GM19397 (cell line): ENCODE results near the gene KATNAL1.

Experiments used
- ATAC-seq: cut with Tn5 transposase; IDR thresholded peaks from one replicate; pipeline ENCODE4 v1.9.1; 2021; ENCODE audit warnings: mild to moderate bottlenecking, moderate library complexity; ENCODE audit not compliant: unreplicated experiment

KATNAL1 gene

GRCh38 chr13:30333616-30334015 lies 26.3 kb upstream of the KATNAL1 start:
- ATAC-seq: no peak

- peak; percentile 81 for ATAC-seq
Measured at GRCh38 chr13:30332456-30333143, 25.2 kb upstream of the KATNAL1 start.

GRCh38 chr13:30331331-30331771 lies 24.0 kb upstream of the KATNAL1 start:
- no peak for ATAC-seq

GRCh38 chr13:30329009-30329585 lies 21.7 kb upstream of the KATNAL1 start:
- ATAC-seq: no peak

- ATAC-seq: no peak
Measured at GRCh38 chr13:30325668-30326067, 18.3 kb upstream of the KATNAL1 start.

GRCh38 chr13:30323524-30323923 lies 16.2 kb upstream of the KATNAL1 start:
- ATAC-seq: no peak

GRCh38 chr13:30322428-30322827 lies 15.1 kb upstream of the KATNAL1 start:
- no peak for ATAC-seq

GRCh38 chr13:30321256-30321655 lies 13.9 kb upstream of the KATNAL1 start:
- ATAC-seq: no peak

- ATAC-seq: no peak
Measured at GRCh38 chr13:30319655-30320054, 12.3 kb upstream of the KATNAL1 start.

GRCh38 chr13:30319130-30319529 lies 11.8 kb upstream of the KATNAL1 start:
- no peak for ATAC-seq

- ATAC-seq: no peak
Measured at GRCh38 chr13:30318026-30318425, 10.7 kb upstream of the KATNAL1 start.

- ATAC-seq: no peak
Measured at GRCh38 chr13:30314562-30314961, 7.2 kb upstream of the KATNAL1 start.

GRCh38 chr13:30314069-30314468 lies 6.7 kb upstream of the KATNAL1 start:
- ATAC-seq: no peak

GRCh38 chr13:30313311-30313710 lies 6.0 kb upstream of the KATNAL1 start:
- no peak for ATAC-seq

GRCh38 chr13:30312904-30313303 lies 5.6 kb upstream of the KATNAL1 start:
- ATAC-seq: no peak

- ATAC-seq: no peak
Measured at GRCh38 chr13:30308548-30308947, 1.2 kb upstream of the KATNAL1 start.

GRCh38 chr13:30307971-30308290 lies 580 bp upstream of the KATNAL1 start:
- no peak for ATAC-seq

- peak; percentile 86 for ATAC-seq
Measured at GRCh38 chr13:30306762-30307193, 573 bp downstream of the KATNAL1 start.

- ATAC-seq: no peak
Measured at GRCh38 chr13:30305456-30305970, 1.8 kb downstream of the KATNAL1 start.

GRCh38 chr13:30303269-30303668 lies 4.1 kb downstream of the KATNAL1 start:
- no peak for ATAC-seq

- ATAC-seq: no peak
Measured at GRCh38 chr13:30301827-30302226, 5.5 kb downstream of the KATNAL1 start.

GRCh38 chr13:30300596-30300995 lies 6.8 kb downstream of the KATNAL1 start:
- ATAC-seq: no peak

- ATAC-seq: no peak
Measured at GRCh38 chr13:30299786-30300185, 7.6 kb downstream of the KATNAL1 start.
